GM12892 (cell line): ENCODE measurements around the gene LRFN2.

Experiments used
- POLR2A ChIP-seq: IDR thresholded peaks from 2 replicates; pipeline ENCODE4 v1.6.1; 2011; ENCODE audit warnings: low read depth, low read length, control low read depth
- POLR2AphosphoS5 ChIP-seq: IDR thresholded peaks from 2 replicates; pipeline ENCODE4 v1.6.1; 2011; ENCODE audit warnings: low read depth, low read length, control low read depth

DNA sequence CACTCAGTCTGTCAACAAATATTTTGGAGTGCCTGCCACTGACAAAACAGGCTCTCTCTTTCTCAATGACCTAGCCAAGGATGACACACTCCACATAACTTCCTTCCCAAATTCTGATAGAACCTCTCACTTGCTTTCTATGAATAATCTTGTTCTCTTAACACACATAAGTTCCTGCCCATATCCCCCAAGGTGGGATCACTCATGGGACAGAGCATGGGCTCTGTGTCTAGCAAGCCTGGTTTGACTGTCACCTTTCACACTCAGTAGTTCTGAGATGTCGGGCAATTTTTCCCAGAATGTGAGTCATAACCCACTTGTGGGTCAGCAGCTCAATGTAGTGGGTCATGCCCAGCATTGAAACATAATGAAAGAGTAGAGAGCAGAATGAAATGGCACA, 78.1 kb downstream of the LRFN2 start:
- no peak for TF ChIP-seq POLR2A
- TF ChIP-seq POLR2AphosphoS5: no peak
